Heart left ventricle (tissue), 16 donors: ENCODE measurements around the gene ZNF124. TPM values are rescaled to one million over a fixed set of nuclear protein-coding genes. Genes with fewer than 3 reads are reported as not detected.
"Not testable (repeated sequence)": the region's sequence is repeated elsewhere in the genome, so short reads cannot be mapped to it uniquely, and the experiment has no call there.

ENCODE experiments used
- ATAC-seq, 4 donors: fragments of 200-7000 bp; cut with Tn5 transposase; one replicate each; pipeline ENCODE4 v1.9.1; 2020 to 2022; ENCODE audit warnings: moderate library complexity in 4 of 4, mild to moderate bottlenecking in 3 of 4, moderate number of reproducible peaks in 1 of 4
- DNase-seq, 5 donors: peaks; one replicate each; pipeline ENCODE4 v3.0.0-alpha.2; 2020
- H3K27ac ChIP-seq, 12 donors: fragments of 200-600 bp; sonication (generic) in 4 of 12; one replicate each; pipeline versions ENCODE4 v1.5.0 to v1.8.0; 2016 to 2022; ENCODE audit warnings: mild to moderate bottlenecking in 2 of 12
- H3K27me3 ChIP-seq, 9 donors: fragments of 200-600 bp; sonication (generic) in 2 of 9; one replicate each; pipeline versions ENCODE4 v1.5.1 to v1.8.0; 2016 to 2022; ENCODE audit warnings: mild to moderate bottlenecking in 3 of 9
- H3K36me3 ChIP-seq, 9 donors: fragments of 200-600 bp; sonication (generic) in 2 of 9; one replicate each; pipeline versions ENCODE4 v1.5.0 to v1.8.0; 2018 to 2022; ENCODE audit warnings: mild to moderate bottlenecking in 2 of 9
- H3K4me1 ChIP-seq, 12 donors: fragments of 200-600 bp; sonication (generic) in 4 of 12; one replicate each; pipeline versions ENCODE4 v1.5.0 to v1.8.0; 2016 to 2022; ENCODE audit warnings: mild to moderate bottlenecking in 3 of 12
- H3K4me3 ChIP-seq, 12 donors: fragments of 200-600 bp; sonication (generic) in 4 of 12; one replicate each; pipeline versions ENCODE4 v1.5.0 to v1.8.0; 2017 to 2022; ENCODE audit warnings: mild to moderate bottlenecking in 9 of 12, moderate library complexity in 4 of 12
- H3K9me3 ChIP-seq, 12 donors: fragments of 200-600 bp; sonication (generic) in 4 of 12; one replicate each; pipeline versions ENCODE4 v1.5.0 to v1.8.0; 2016 to 2022; ENCODE audit warnings: mild to moderate bottlenecking in 1 of 12
- CTCF ChIP-seq, 12 donors: fragments of 200-600 bp; sonication (generic) in 4 of 12; IDR thresholded peaks; one replicate each; pipeline versions ENCODE4 v1.5.0 to v1.8.0; 2018 to 2022; ENCODE audit warnings: antibody characterized with exemption in 12 of 12, mild to moderate bottlenecking in 5 of 12
- POLR2A ChIP-seq, 2 donors: fragments of 450-650 bp; IDR thresholded peaks; one replicate each; pipeline ENCODE4 v1.6.1; 2017; ENCODE audit warnings: antibody characterized with exemption in 2 of 2, mild to moderate bottlenecking in 2 of 2, moderate library complexity in 2 of 2
- WGBS, 4 donors: extraction: QIAGEN DNeasy Blood & Tissue Kit in 2 of 4; methylation state at CpG; one replicate each; pipeline versions ENCODE4 v1.1.5 to v1.1.7; 2013 to 2018; 5-methylcytosine and 5-hydroxymethylcytosine counted together
- intact Hi-C, 10 donors: fragments of 100-400 bp; cut with DNase I; formaldehyde crosslinking; loops; one replicate each; pipeline versions ENCODE4 v1.11.1 to v1.14.2; 2022
- polyA plus RNA-seq, 2 donors: library from polyadenylated mRNA; stranded (reverse); fragments of 200-250 nt; gene quantifications; one replicate each; pipeline ENCODE4 v1.2.3, GENCODE V29; 2013
- total RNA-seq, 9 donors: library from RNA; depleted of rRNA in 2 of 9; stranded (reverse); fragments of >200 nt in 2 of 9; fragmentation: NEBNext Ultra II Directional in 3 of 9; extraction: Animal tissue kit (Norgen Biotek cat#: 25700) in 3 of 9; gene quantifications; one replicate each; pipeline versions ENCODE4 v1.1.0 to v1.2.4, GENCODE V29; 2016 to 2023
- donor health status: ischemic (EF 13 %, LVEDD 7.1; RV severe dilation, severe dysfunction).
- donor health status: healthy with polysubstance abuse.
- donor health status: DM: no; HTN: yes; CAD: no.
- donor health status: DM: no; HTN: no; CAD: no.
- donor health status: ischemic (EF 25% LVEDD 6.9; RV normal size, moderate dysfunction).
- donor health status: ischemic (EF 25% LVEDD 5.7; RV mildly dilated, moderate dysfunction).
- donor health status: healthy.
- donor health status: DM: yes; HTN: yes; CAD: no.
- donor health status: ischemic (EF 35%, LVEDD 5.7; RV mildly dilated, moderate dysfunction).
- donor health status: nonischemic (EF 11% LVEDD 7.7; RV severe dilation, severe dysfunction).
- donor health status: DM: yes; HTN: yes; CAD: no.
- donor health status: PGD.
- donor health status: ischemic (EF 29% LVEDD 5.4; RV normal size, mild dysfunction).
- donor health status: nonischemic (EF 23%, LVEDD 6.1; RV moderate dilation, normal function).

Gene ZNF124
- total and polyA plus RNA-seq, 11 donors, result 0.30 to 13.8 (median 9.9) TPM

DNA sequence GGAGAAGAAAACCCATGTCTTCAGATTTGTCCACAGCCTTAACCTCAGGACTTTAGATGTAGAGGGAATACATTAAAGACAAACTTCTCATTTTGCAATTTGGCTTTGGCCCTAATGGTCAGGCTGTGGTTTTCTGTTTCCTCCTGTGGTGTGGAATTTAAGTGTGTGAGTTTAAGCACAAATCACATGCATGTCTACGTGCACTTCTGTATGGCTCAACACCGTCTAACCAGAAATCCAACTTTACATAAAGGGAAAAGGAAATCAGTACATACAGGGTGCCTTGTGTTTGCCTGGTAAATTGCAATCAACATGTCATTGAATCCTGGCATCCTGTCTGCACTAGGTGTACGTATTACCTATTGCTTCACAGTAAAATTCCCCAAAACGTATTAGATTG is 1.2 kb upstream of the ZNF124 start:
- H3K4me3 ChIP-seq, result no peak overlapping the region
- H3K9me3 ChIP-seq, result peaks cover 0 to 5% (median 0%) of the 10 kb centered on the region in 12 donors
- H3K27me3 ChIP-seq, result no peaks in the 10 kb centered on the region
- 87 to 99% (median 94%) methylated on average over 4 of the region's 4 CpGs for WGBS, 4 donors
- ATAC-seq, result no peak
- intact Hi-C loops, result loop anchor here in 3 of 10 donors (2.0 to 10.0 kb wide), 3 partner anchors 34 to 51 kb away; no protein-coding TSS in a partner anchor
- H3K4me1 ChIP-seq, result peaks cover 0 to 14% (median 0%) of the 10 kb centered on the region in 12 donors
- H3K36me3 ChIP-seq, result no peaks in the 10 kb centered on the region
- TF ChIP-seq CTCF (IDR thresholded peaks at IDR 0.05) (no peak), POLR2A (IDR thresholded peaks at IDR 0.05) (no peak)
- DNase-seq, result no peak
- peak overlapping the region in 1 of 12 donors; percentile 6 for H3K27ac ChIP-seq

GRCh38 chr1:247171443-247171842 is 377 bp downstream of the ZNF124 start:
- H3K9me3 ChIP-seq, result peaks cover 0 to 20% (median 0%) of the 10 kb centered on the region in 12 donors
- not testable (repeated sequence) for H3K27ac ChIP-seq, DNase-seq, H3K27me3 ChIP-seq, H3K36me3 ChIP-seq, H3K4me3 ChIP-seq
- peaks cover 0 to 14% (median 0%) of the 10 kb centered on the region in 12 donors for H3K4me1 ChIP-seq
- peak in 3 of 4 donors; percentile 39 to 87 (median 87) for ATAC-seq
- WGBS, 4 donors, result no CpG with 5 or more reads among the region's 46 CpGs
- intact Hi-C loops, result loop anchor here in 2 of 10 donors (5.0 to 10.0 kb wide), 2 partner anchors 47 to 49 kb away; no protein-coding TSS in a partner anchor

- intact Hi-C loops, result loop anchor here in 2 of 10 donors (5.0 kb wide), 2 partner anchors 33 to 38 kb away; no protein-coding TSS in a partner anchor
- Histone ChIP-seq H3K4me1 (no peaks in the 10 kb centered on the region), H3K9me3 (peaks cover 0 to 76% (median 35%) of the 10 kb centered on the region in 12 donors), H3K27me3 (no peaks in the 10 kb centered on the region), H3K36me3 (peaks cover 0 to 3% (median 0%) of the 10 kb centered on the region in 9 donors), H3K4me3 (no peak overlapping the region), H3K27ac (no peak overlapping the region)
- TF ChIP-seq CTCF (IDR thresholded peaks at IDR 0.05), result no peak
- no peak for TF ChIP-seq POLR2A (IDR thresholded peaks at IDR 0.05)
- 96 to 99% (median 97%) methylated on average over 4 of the region's 4 CpGs for WGBS, 4 donors
- DNase-seq, result no peak
- ATAC-seq, result no peak
Measured at GRCh38 chr1:247165674-247166073, 6.1 kb downstream of the ZNF124 start.

- H3K27me3 ChIP-seq, result no peaks in the 10 kb centered on the region
- no peak overlapping the region for H3K27ac ChIP-seq
- WGBS, 4 donors, result 96 to 98% (median 98%) methylated on average over 6 of the region's 6 CpGs
- H3K4me3 ChIP-seq, result no peak overlapping the region
- ATAC-seq (no peak), DNase-seq (no peak)
- intact Hi-C loops, result loop anchor here in 2 of 10 donors (5.0 kb wide), 2 partner anchors 32 to 37 kb away; no protein-coding TSS in a partner anchor
- no peaks in the 10 kb centered on the region for H3K4me1 ChIP-seq
- TF ChIP-seq POLR2A (IDR thresholded peaks at IDR 0.05), result no peak
- TF ChIP-seq CTCF (IDR thresholded peaks at IDR 0.05), result no peak
- H3K9me3 ChIP-seq, result peaks cover 0 to 86% (median 44%) of the 10 kb centered on the region in 12 donors
- peaks cover 0 to 3% (median 0%) of the 10 kb centered on the region in 9 donors for H3K36me3 ChIP-seq
Measured at GRCh38 chr1:247164694-247165093, 7.1 kb downstream of the ZNF124 start.
